MCF 10A (cell line): ENCODE data around the gene PDZRN4. TPM values are rescaled to one million over a fixed set of nuclear protein-coding genes. Genes with fewer than 3 reads are reported as not detected.

Source experiments
- BruUV-seq: library from RNA; stranded (reverse); fragments of 400-500 nt; replicated peaks from 2 replicates; lab custom pipeline; 2021; lab: Mats Ljungman, UMichigan
- CTCF ChIA-PET: fragments of 300-600 bp; sonication (Branson Sonifier 250); formaldehyde crosslinking; extraction: SDS; loops from one replicate; lab custom pipeline; 2021; ENCODE audit warnings: antibody characterized with exemption, inconsistent platforms; lab: Yijun Ruan, JAX
- POLR2A ChIA-PET: fragments of 300-600, 350-650 bp; sonication (Branson Sonifier 250); formaldehyde crosslinking; extraction: SDS; loops from one replicate; lab custom pipeline; 2020; ENCODE audit warnings: antibody characterized with exemption, inconsistent platforms; lab: Yijun Ruan, JAX
- DNase-seq: peaks from one replicate; pipeline ENCODE4 v3.0.0-alpha.2; 2018; ENCODE audit not compliant: unreplicated experiment
- H3K27ac Mint-ChIP-seq: one replicate; pipeline ENCODE4 v1.8.0; 2022; ENCODE audit warnings: mild to moderate bottlenecking, low read depth, mixed read lengths; ENCODE audit not compliant: unreplicated experiment
- H3K27me3 Mint-ChIP-seq: one replicate; pipeline ENCODE4 v1.8.0; 2022; ENCODE audit warnings: mixed read lengths; ENCODE audit not compliant: insufficient read depth, unreplicated experiment
- H3K36me3 Mint-ChIP-seq: one replicate; pipeline ENCODE4 v1.8.0; 2022; ENCODE audit warnings: mild to moderate bottlenecking, moderate library complexity, mixed read lengths; ENCODE audit not compliant: insufficient read depth, unreplicated experiment
- H3K4me1 Mint-ChIP-seq: one replicate; pipeline ENCODE4 v1.8.0; 2022; ENCODE audit warnings: mixed read lengths; ENCODE audit not compliant: insufficient read depth, unreplicated experiment
- H3K4me3 Mint-ChIP-seq: one replicate; pipeline ENCODE4 v1.8.0; 2022; ENCODE audit warnings: mild to moderate bottlenecking, moderate library complexity, mixed read lengths; ENCODE audit not compliant: unreplicated experiment
- H3K9me3 Mint-ChIP-seq: one replicate; pipeline ENCODE4 v1.8.0; 2022; ENCODE audit warnings: mixed read lengths; ENCODE audit not compliant: unreplicated experiment
- intact Hi-C: fragments of 100-400 bp; cut with micrococcal nuclease; formaldehyde crosslinking; loops from 2 replicates; pipeline ENCODE4 v1.14.1; 2022
- total RNA-seq: library from RNA; stranded (reverse); gene quantifications from 2 replicates; pipeline ENCODE4 v1.2.3, GENCODE V29; 2022
- TF ChIP-seq, protein P1 (sequence below): fragments of 200-600 bp; IDR thresholded peaks from one replicate; pipeline ENCODE4 v1.8.0; 2022; ENCODE audit warnings: antibody characterized with exemption, mild to moderate bottlenecking; ENCODE audit not compliant: unreplicated experiment

PDZRN4 gene
- total RNA-seq, 1 experiment from 2014 or later = not detected

DNA sequence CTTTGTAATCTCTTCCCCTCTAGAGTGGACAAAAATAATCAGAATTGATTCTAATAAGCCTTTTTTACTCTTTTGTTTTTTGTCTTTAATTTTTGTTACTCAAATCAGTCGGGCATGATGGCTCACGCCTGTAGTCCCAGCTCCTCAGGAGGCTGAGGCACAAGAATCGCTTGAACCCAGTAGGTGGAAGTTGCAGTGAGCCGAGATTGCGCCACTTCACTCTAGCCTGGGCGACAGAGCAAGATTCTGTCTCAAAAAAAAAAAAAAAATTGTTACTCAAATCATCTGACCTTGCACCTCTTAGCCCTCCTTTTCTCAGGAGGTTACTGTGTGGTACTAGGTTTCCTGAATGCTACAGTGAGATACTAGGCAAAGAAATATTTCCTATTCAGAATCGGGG lies 280.6 kb downstream of the PDZRN4 start:
- TF ChIP-seq, protein P1, sequence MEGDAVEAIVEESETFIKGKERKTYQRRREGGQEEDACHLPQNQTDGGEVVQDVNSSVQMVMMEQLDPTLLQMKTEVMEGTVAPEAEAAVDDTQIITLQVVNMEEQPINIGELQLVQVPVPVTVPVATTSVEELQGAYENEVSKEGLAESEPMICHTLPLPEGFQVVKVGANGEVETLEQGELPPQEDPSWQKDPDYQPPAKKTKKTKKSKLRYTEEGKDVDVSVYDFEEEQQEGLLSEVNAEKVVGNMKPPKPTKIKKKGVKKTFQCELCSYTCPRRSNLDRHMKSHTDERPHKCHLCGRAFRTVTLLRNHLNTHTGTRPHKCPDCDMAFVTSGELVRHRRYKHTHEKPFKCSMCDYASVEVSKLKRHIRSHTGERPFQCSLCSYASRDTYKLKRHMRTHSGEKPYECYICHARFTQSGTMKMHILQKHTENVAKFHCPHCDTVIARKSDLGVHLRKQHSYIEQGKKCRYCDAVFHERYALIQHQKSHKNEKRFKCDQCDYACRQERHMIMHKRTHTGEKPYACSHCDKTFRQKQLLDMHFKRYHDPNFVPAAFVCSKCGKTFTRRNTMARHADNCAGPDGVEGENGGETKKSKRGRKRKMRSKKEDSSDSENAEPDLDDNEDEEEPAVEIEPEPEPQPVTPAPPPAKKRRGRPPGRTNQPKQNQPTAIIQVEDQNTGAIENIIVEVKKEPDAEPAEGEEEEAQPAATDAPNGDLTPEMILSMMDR = no peak
- Mint-ChIP-seq H3K36me3 (no peaks in the 10 kb centered on the region), H3K27me3 (peaks cover 76% of the 10 kb centered on the region), H3K4me3 (no peak overlapping the region), H3K9me3 (no peaks in the 10 kb centered on the region), H3K4me1 (no peaks in the 10 kb centered on the region), H3K27ac (no peak overlapping the region)
- DNase-seq = no peak
- BruUV-seq = no TSS peak
- intact Hi-C loops = no loop called here
- CTCF ChIA-PET = no interaction called here
- POLR2A ChIA-PET = no interaction called here

DNA sequence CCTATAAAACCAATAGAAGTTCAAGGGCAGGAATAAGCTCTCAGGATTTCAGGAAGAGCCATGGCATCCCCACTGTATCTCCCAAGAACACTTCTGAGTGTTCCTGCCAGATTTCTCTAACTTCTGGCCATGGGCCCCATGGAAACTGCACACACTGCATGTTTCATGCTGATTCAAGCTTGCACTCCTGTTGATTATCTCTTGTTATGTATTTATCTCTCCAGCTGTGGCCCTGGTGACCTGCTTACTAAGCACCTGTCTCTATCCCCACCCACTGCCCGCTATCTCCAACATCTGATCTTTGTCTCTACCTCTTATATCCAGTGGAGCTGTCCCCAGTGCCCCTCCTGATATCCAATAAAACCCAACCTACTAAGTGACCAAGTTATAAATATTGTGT lies 285.3 kb downstream of the PDZRN4 start:
- TF ChIP-seq, protein P1 = no peak
- Mint-ChIP-seq H3K4me3 (no peak overlapping the region), H3K9me3 (no peaks in the 10 kb centered on the region), H3K36me3 (no peaks in the 10 kb centered on the region), H3K27me3 (peaks cover 74% of the 10 kb centered on the region), H3K4me1 (no peaks in the 10 kb centered on the region), H3K27ac (no peak overlapping the region)
- no TSS peak for BruUV-seq
- ChIA-PET CTCF (no interaction called here), POLR2A (no interaction called here)
- intact Hi-C loops = no loop called here
- DNase-seq = no peak

DNA sequence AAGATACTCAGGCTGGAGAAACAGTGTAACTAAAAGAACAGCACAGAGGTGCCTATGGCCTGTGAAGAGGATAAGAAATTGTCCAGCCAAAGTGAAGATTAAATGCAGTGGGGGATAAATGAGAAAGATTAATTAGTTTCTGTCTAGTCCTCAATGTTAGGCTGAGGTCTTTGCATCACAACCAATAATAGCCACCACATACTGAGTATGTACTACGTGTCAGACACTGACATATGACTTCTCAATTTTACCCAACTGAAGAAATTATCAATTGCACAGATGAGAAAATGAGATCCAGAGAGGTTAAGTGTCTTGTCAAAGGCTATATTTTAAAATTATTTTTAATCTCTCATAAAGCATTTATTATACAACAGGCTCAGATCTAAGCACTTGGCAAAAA lies 285.9 kb downstream of the PDZRN4 start:
- H3K4me1 Mint-ChIP-seq = no peaks in the 10 kb centered on the region
- intact Hi-C loops = no loop called here

DNA sequence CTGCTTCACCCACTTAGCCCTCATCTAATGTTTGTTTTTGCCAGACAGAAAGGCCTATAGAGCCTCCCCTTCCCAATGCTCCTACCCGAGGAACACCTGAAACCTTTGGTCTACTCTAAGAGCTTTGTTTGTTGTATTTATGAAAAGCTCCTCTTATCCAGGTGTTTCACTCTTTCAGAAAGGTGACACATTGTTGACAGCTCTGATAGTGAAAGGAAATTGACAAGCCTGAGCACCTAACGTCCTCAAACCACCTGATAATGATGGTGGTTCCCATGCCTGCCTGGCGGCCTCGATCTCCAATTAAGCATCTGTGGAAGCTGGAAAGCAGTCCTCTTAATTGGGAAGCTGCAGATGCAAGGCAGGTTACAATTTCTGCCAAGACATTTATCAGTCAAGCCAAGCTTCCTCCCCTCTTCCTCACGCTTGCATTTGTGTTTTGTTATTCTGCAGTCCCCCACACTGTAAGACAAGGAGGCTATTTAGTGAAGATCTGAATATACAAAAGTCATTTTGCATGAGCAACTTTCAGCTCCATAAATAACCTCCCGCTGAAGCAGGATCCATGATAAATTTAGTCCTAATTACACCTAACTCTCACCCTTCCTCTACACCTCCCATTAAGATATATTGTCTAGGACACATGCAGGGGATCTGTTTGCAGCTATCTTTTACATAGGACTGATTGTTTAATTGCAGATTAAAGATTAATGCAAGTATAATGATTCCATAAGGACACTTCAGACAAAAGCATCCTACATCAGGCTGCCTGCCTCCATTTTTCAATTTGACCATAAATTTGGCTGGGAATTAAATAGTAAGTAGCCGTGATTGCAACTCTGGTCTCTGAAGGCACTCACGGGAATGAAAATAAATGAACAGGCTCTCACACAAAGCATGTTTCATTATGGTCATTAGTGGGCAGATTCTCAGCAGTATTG lies 288.6 kb downstream of the PDZRN4 start:
- Mint-ChIP-seq H3K4me3 (no peak overlapping the region), H3K9me3 (no peaks in the 10 kb centered on the region), H3K36me3 (no peaks in the 10 kb centered on the region), H3K27ac (no peak overlapping the region), H3K27me3 (peaks cover 79% of the 10 kb centered on the region), H3K4me1 (no peaks in the 10 kb centered on the region)
- TF ChIP-seq, protein P1 = no peak
- POLR2A ChIA-PET = no interaction called here
- BruUV-seq = no TSS peak
- CTCF ChIA-PET = no interaction called here
- DNase-seq = no peak
- intact Hi-C loops = no loop called here

More for the DNA sequence above, 285.9 kb downstream of the PDZRN4 start:
- BruUV-seq = no TSS peak
- no peak for DNase-seq
- TF ChIP-seq, protein P1 = no peak
- Mint-ChIP-seq H3K9me3 (no peaks in the 10 kb centered on the region), H3K27me3 (peaks cover 74% of the 10 kb centered on the region), H3K4me3 (no peak overlapping the region), H3K27ac (no peak overlapping the region), H3K36me3 (no peaks in the 10 kb centered on the region)
- ChIA-PET POLR2A (no interaction called here), CTCF (no interaction called here)
